Neural cell (in vitro differentiated cells): ENCODE results near the gene INSM1. TPM values are rescaled to one million over a fixed set of nuclear protein-coding genes. Genes with fewer than 3 reads are reported as not detected.

Experiments used
- H2AFZ ChIP-seq: fragments of 200-600, 300-800 bp; sonication (generic), shearing (Covaris generic); 2 replicates; pipeline ENCODE4 v1.6.0; 2014; ENCODE audit warnings: low read depth, mild to moderate bottlenecking, antibody characterized with exemption, low read length, moderate library complexity
- H3F3A ChIP-seq: fragments of 200-600 bp; shearing (Covaris generic); 2 replicates; pipeline ENCODE4 v1.6.1; 2016; ENCODE audit warnings: mild to moderate bottlenecking, moderate library complexity, mixed read lengths, antibody characterized with exemption, low read length; ENCODE audit not compliant: insufficient read depth, poor library complexity, severe bottlenecking
- H3K27ac ChIP-seq: fragments of 200-600, 300-800 bp; sonication (generic), shearing (Covaris generic); 2 replicates; pipeline ENCODE4 v1.5.1; 2014; ENCODE audit warnings: mild to moderate bottlenecking, low read length, moderate library complexity
- H3K27me3 ChIP-seq: fragments of 300-800, 200-600 bp; sonication (generic), shearing (Covaris generic); 2 replicates; pipeline ENCODE4 v1.6.0; 2014; ENCODE audit warnings: mild to moderate bottlenecking, low read depth, low read length, moderate library complexity; ENCODE audit not compliant: insufficient read depth
- H3K36me3 ChIP-seq: fragments of 300-800, 200-600 bp; sonication (generic), shearing (Covaris generic); 2 replicates; pipeline ENCODE4 v1.5.1; 2014; ENCODE audit warnings: mild to moderate bottlenecking, antibody characterized with exemption, low read length, moderate library complexity; ENCODE audit not compliant: insufficient read depth
- H3K4me2 ChIP-seq: fragments of 300-800, 200-600 bp; sonication (generic), shearing (Covaris generic); 2 replicates; pipeline ENCODE4 v1.6.0; 2014; ENCODE audit warnings: mild to moderate bottlenecking, low read length
- H3K4me3 ChIP-seq: fragments of 300-800, 200-600 bp; sonication (generic), shearing (Covaris generic); 2 replicates; pipeline ENCODE4 v1.5.1; 2014; ENCODE audit warnings: mild to moderate bottlenecking, low read length, moderate library complexity
- H3K79me2 ChIP-seq: fragments of 200-600 bp; shearing (Covaris generic); replicated peaks from 2 replicates; pipeline ENCODE4 v1.6.0; 2014; ENCODE audit warnings: mild to moderate bottlenecking, low read length, moderate library complexity; ENCODE audit not compliant: insufficient read depth
- H3K9ac ChIP-seq: fragments of 300-800, 200-600 bp; sonication (generic), shearing (Covaris generic); 2 replicates; pipeline ENCODE4 v1.6.1; 2016; ENCODE audit warnings: mild to moderate bottlenecking, low read length, mixed read lengths
- H3K9me2 ChIP-seq: fragments of 200-600 bp; shearing (Covaris generic); 2 replicates; pipeline ENCODE4 v1.6.1; 2016; ENCODE audit warnings: mild to moderate bottlenecking, low read length, mixed read lengths; ENCODE audit not compliant: insufficient read depth
- H3K9me3 ChIP-seq: fragments of 200-600, 300-800 bp; sonication (generic), shearing (Covaris generic); 2 replicates; pipeline ENCODE4 v1.6.1; 2016; ENCODE audit warnings: mild to moderate bottlenecking, mixed run types, low read length, moderate library complexity, mixed read lengths
- H4K20me1 ChIP-seq: fragments of 200-600 bp; shearing (Covaris generic); 2 replicates; pipeline ENCODE4 v1.6.1; 2016; ENCODE audit warnings: mild to moderate bottlenecking, mixed run types; ENCODE audit not compliant: insufficient read depth
- CTCF ChIP-seq: fragments of 450-650 bp; IDR thresholded peaks from 2 replicates; pipeline ENCODE4 v1.5.1; 2014; ENCODE audit warnings: antibody characterized with exemption, mild to moderate bottlenecking, moderate library complexity; ENCODE audit not compliant: poor library complexity, severe bottlenecking
- EP300 ChIP-seq: fragments of 450-650 bp; conservative IDR thresholded peaks from 2 replicates; pipeline ENCODE4 v1.6.1; 2014; ENCODE audit warnings: antibody characterized with exemption, mild to moderate bottlenecking, moderate library complexity; ENCODE audit not compliant: poor library complexity, severe bottlenecking
- EZH2 ChIP-seq: fragments of 200-600, 300-800 bp; shearing (Covaris generic), sonication (generic); IDR thresholded peaks from 2 replicates; pipeline ENCODE4 v1.6.1; 2014; ENCODE audit warnings: antibody characterized with exemption, low read length, borderline replicate concordance, mild to moderate bottlenecking; ENCODE audit not compliant: insufficient read depth, poor library complexity, severe bottlenecking
- MXI1 ChIP-seq: fragments of 450-650 bp; conservative IDR thresholded peaks from 2 replicates; pipeline ENCODE4 v1.6.1; 2014; ENCODE audit warnings: antibody characterized with exemption, mild to moderate bottlenecking; ENCODE audit not compliant: poor library complexity, severe bottlenecking
- POLR2AphosphoS5 ChIP-seq: IDR thresholded peaks from 2 replicates; pipeline ENCODE4 v1.6.1; 2012
- RAD21 ChIP-seq: fragments of 450-650 bp; conservative IDR thresholded peaks from 2 replicates; pipeline ENCODE4 v1.6.1; 2014; ENCODE audit warnings: antibody characterized with exemption, mild to moderate bottlenecking, moderate library complexity
- REST ChIP-seq: IDR thresholded peaks from 2 replicates; pipeline ENCODE4 v1.6.1; 2012; ENCODE audit warnings: borderline replicate concordance
- SMC3 ChIP-seq: fragments of 450-650 bp; conservative IDR thresholded peaks from 2 replicates; pipeline ENCODE4 v1.6.1; 2014; ENCODE audit warnings: antibody characterized with exemption, mild to moderate bottlenecking, moderate library complexity; ENCODE audit not compliant: poor library complexity
- TAF1 ChIP-seq: IDR thresholded peaks from 2 replicates; pipeline ENCODE4 v1.6.1; 2012; ENCODE audit warnings: low read depth
- polyA plus RNA-seq: library from polyadenylated mRNA; depleted of rRNA; stranded (reverse); fragments of >200 nt; gene quantifications from 2 replicates; pipeline ENCODE4 v1.2.3, GENCODE V29; 2014

The INSM1 gene
- polyA plus RNA-seq, 1 donor from 2014 or later: 8.6 TPM

GRCh38 chr20:20404633-20405032 is 36.7 kb downstream of the INSM1 start:
- no peak for TF ChIP-seq SMC3
- no peak for TF ChIP-seq EP300
- no peak for TF ChIP-seq MXI1
- no peak for TF ChIP-seq RAD21
- no peak for TF ChIP-seq REST
- no peak for TF ChIP-seq EZH2
- TF ChIP-seq TAF1: no peak
- no peak for TF ChIP-seq POLR2AphosphoS5
- no peak for TF ChIP-seq CTCF
- Histone ChIP-seq H3K36me3 (no peaks in the 10 kb centered on the region), H3K4me3 (no peak overlapping the region)

GRCh38 chr20:20405623-20406022 is 37.7 kb downstream of the INSM1 start:
- no peak overlapping the region for H2AFZ ChIP-seq
- H3K9ac ChIP-seq: no peak overlapping the region
- no peaks in the 10 kb centered on the region for H3K27me3 ChIP-seq
- no peak overlapping the region for H3K27ac ChIP-seq
- H3K79me2 ChIP-seq: no peaks in the 10 kb centered on the region
- no peaks in the 10 kb centered on the region for H4K20me1 ChIP-seq
- no peaks in the 10 kb centered on the region for H3K9me2 ChIP-seq
- no peaks in the 10 kb centered on the region for H3K9me3 ChIP-seq
- no peak overlapping the region for H3K4me3 ChIP-seq
- no peaks in the 10 kb centered on the region for H3K36me3 ChIP-seq
- TF ChIP-seq EP300 (no peak), SMC3 (no peak), POLR2AphosphoS5 (no peak), MXI1 (no peak), RAD21 (no peak), TAF1 (no peak), REST (no peak), CTCF (no peak)
- H3K4me2 ChIP-seq: no peak overlapping the region
- no peaks in the 10 kb centered on the region for H3F3A ChIP-seq

More at GRCh38 chr20:20404633-20405032, 36.7 kb downstream of the INSM1 start:
- H3K27ac ChIP-seq: no peak overlapping the region
- H2AFZ ChIP-seq: no peak overlapping the region
- no peaks in the 10 kb centered on the region for H3K79me2 ChIP-seq
- H3K9me3 ChIP-seq: no peaks in the 10 kb centered on the region
- no peaks in the 10 kb centered on the region for H3F3A ChIP-seq
- no peaks in the 10 kb centered on the region for H3K9me2 ChIP-seq
- H3K4me2 ChIP-seq: no peak overlapping the region
- H3K9ac ChIP-seq: no peak overlapping the region
- no peaks in the 10 kb centered on the region for H4K20me1 ChIP-seq
- H3K27me3 ChIP-seq: no peaks in the 10 kb centered on the region
